ENCODE results near the gene SEC22C. TPM values are rescaled to one million over a fixed set of nuclear protein-coding genes. Genes with fewer than 3 reads are reported as not detected.

Gene SEC22C
- total and polyA plus RNA-seq, 7 donors: 8.4 to 89.2 (median 48.5) TPM

DNA sequence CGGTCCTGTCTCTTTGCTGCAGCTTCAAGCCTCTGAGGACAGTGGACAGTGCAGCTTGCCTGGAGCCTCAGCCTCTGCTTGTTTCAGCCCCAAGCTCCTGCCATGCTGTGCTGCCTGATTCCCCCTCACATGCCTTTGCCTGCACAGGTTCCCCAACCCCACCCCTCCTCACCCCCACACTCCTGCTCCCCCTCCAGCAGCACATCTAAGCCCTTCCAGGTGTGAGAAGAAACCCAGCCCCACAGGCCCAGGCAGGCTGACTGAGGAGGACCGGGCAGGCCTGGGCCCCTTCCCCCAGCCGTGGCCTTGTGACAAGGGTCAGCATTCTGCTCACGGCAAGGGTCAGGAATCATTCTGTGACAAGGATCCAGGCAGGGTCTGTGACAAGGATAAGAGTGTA lies 56.6 kb downstream of the SEC22C start:
- Histone ChIP-seq H3K9me3 (no peaks in the 10 kb centered on the region), H3K4me3 (no peak overlapping the region), H3K4me1 (no peaks in the 10 kb centered on the region), H3K27me3 (no peaks in the 10 kb centered on the region), H3K27ac (no peak overlapping the region), H3K36me3 (no peaks in the 10 kb centered on the region)
- intact Hi-C loops (cut with DNase I): no loop called here
- TF ChIP-seq, protein P1, sequence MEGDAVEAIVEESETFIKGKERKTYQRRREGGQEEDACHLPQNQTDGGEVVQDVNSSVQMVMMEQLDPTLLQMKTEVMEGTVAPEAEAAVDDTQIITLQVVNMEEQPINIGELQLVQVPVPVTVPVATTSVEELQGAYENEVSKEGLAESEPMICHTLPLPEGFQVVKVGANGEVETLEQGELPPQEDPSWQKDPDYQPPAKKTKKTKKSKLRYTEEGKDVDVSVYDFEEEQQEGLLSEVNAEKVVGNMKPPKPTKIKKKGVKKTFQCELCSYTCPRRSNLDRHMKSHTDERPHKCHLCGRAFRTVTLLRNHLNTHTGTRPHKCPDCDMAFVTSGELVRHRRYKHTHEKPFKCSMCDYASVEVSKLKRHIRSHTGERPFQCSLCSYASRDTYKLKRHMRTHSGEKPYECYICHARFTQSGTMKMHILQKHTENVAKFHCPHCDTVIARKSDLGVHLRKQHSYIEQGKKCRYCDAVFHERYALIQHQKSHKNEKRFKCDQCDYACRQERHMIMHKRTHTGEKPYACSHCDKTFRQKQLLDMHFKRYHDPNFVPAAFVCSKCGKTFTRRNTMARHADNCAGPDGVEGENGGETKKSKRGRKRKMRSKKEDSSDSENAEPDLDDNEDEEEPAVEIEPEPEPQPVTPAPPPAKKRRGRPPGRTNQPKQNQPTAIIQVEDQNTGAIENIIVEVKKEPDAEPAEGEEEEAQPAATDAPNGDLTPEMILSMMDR (IDR thresholded peaks at IDR 0.05): no peak
- no peak for TF ChIP-seq EP300 (IDR thresholded peaks at IDR 0.05)
- 87 to 94% methylated on average over 4 of the region's 4 CpGs for WGBS, 2 donors
- DNase-seq: no peak

DNA sequence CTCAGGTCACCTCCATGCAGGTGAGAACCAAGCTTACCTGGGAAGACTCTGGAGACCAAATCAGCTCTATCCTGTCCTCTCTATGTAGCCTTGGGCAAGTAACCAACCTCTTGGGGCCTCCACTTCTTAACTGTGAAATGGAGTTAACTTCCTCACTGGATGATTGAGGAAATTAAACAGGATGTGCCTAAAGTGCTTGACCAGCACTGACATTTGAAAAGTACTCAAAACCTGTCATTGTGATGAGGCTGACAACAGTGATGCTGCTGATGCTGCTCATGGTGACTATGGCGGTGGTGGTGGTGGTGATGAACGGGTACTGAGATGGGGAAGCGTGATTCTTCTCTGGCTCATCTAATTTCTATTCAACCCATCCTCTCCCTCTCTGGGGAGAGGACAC lies 57.0 kb downstream of the SEC22C start:
- TF ChIP-seq POLR2AphosphoS5 (IDR thresholded peaks at IDR 0.05): no peak
- TF ChIP-seq, protein P1 (IDR thresholded peaks at IDR 0.05): no peak
- TF ChIP-seq EP300 (IDR thresholded peaks at IDR 0.05): no peak
- TF ChIP-seq POLR2A (IDR thresholded peaks at IDR 0.05): no peak

DNA sequence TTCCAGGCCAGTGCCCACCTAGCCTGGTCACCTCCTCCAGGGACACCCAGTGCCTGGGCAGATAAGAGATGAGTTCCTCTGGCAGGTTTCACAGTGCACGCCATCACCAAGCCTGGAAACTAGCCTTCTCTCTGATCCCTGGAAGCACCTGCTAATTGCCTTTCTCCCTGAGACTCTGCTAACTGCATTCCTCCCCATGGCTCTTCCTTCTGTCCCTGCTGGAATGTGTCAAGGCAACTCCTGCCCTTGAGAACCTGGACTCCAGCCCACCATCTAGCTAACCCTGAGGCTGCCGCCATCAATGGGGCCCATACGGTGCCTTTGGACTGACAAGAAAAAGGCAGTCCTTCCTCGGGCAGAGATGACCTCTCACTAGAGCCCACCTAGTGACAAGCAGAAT lies 60.9 kb downstream of the SEC22C start:
- Histone ChIP-seq H3K9me3 (no peaks in the 10 kb centered on the region), H3K27me3 (no peaks in the 10 kb centered on the region), H3K27ac (no peak overlapping the region), H3K4me3 (no peak overlapping the region), H3K36me3 (no peaks in the 10 kb centered on the region), H3K4me1 (no peaks in the 10 kb centered on the region)
- WGBS, 2 donors: 92 to 94% methylated on average over 4 of the region's 4 CpGs
- DNase-seq: no peak
- intact Hi-C loops (cut with DNase I): no loop called here
- TF ChIP-seq EP300 (IDR thresholded peaks at IDR 0.05): no peak
- TF ChIP-seq POLR2A (IDR thresholded peaks at IDR 0.05): no peak

More for the DNA sequence above, 57.0 kb downstream of the SEC22C start:
- Histone ChIP-seq H3K4me1 (no peaks in the 10 kb centered on the region), H3K4me3 (no peak overlapping the region), H3K27ac (no peak overlapping the region), H3K36me3 (no peaks in the 10 kb centered on the region), H3K9me3 (no peaks in the 10 kb centered on the region), H3K27me3 (no peaks in the 10 kb centered on the region)
- 94 to 95% methylated on average over 3 of the region's 3 CpGs for whole genome bisulfite sequencing, 2 donors
- intact Hi-C loops (cut with DNase I): no loop called here
- no peak for DNase-seq

DNA sequence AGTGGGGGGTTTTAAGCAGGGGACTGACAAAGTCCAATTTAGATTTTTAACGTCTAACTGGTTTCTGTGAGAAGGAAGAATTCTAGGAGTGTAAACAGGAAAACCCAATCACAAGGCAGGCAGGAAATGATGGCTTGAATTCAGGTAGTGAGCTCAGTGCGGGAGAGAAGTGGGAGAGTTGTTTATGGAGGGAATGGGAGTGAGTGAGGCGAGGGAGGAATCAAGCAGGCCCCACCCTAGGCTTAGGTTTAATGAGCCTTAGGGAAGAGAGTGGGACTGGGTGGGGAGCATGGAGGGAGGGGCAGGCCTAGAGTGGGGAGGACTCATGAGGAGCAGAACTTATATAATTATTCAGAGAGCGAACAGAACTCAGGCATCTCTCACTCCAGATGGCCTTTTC lies 61.4 kb downstream of the SEC22C start:
- Histone ChIP-seq H3K27ac (no peak overlapping the region), H3K4me3 (no peak overlapping the region), H3K27me3 (no peaks in the 10 kb centered on the region), H3K36me3 (no peaks in the 10 kb centered on the region), H3K9me3 (no peaks in the 10 kb centered on the region), H3K4me1 (no peaks in the 10 kb centered on the region)
- TF ChIP-seq POLR2A (IDR thresholded peaks at IDR 0.05) (no peak), POLR2AphosphoS5 (IDR thresholded peaks at IDR 0.05) (no peak), EP300 (IDR thresholded peaks at IDR 0.05) (no peak)
- intact Hi-C loops (cut with DNase I): no loop called here
- 21 to 46% methylated on average over 4 of the region's 4 CpGs for WGBS, 2 donors
- DNase-seq: no peak

DNA sequence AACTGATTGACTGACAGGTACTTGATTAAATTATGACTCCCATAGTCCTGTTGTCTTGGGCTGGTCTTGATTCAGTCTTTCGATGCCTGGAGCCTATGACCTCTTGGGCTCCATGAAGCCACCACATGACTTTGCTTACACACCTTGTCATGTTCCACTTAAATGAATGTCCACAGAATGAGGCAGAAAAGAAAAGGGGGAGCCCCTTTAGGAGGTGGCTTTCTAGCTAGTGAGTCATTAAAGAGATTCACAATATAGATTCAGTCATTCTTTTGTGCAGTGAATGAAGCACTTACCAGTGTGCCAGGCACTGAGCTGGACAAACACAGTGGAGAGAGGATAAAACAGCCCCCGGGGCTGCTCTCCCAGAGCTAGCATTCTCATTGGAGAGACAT lies 62.2 kb downstream of the SEC22C start:
- 64 to 82% methylated on average over 2 of the region's 2 CpGs for WGBS, 2 donors
- no peak for DNase-seq
- H3K4me1 ChIP-seq: no peaks in the 10 kb centered on the region
- no peak overlapping the region for H3K27ac ChIP-seq
- no peaks in the 10 kb centered on the region for H3K27me3 ChIP-seq
- H3K9me3 ChIP-seq: no peaks in the 10 kb centered on the region
- no peak overlapping the region for H3K4me3 ChIP-seq
- no peaks in the 10 kb centered on the region for H3K36me3 ChIP-seq
- no peak for TF ChIP-seq POLR2AphosphoS5 (IDR thresholded peaks at IDR 0.05)
- no peak for TF ChIP-seq POLR2A (IDR thresholded peaks at IDR 0.05)
- TF ChIP-seq, protein P1 (IDR thresholded peaks at IDR 0.05): no peak
- no peak for TF ChIP-seq EP300 (IDR thresholded peaks at IDR 0.05)
- intact Hi-C loops (cut with DNase I): no loop called here

DNA sequence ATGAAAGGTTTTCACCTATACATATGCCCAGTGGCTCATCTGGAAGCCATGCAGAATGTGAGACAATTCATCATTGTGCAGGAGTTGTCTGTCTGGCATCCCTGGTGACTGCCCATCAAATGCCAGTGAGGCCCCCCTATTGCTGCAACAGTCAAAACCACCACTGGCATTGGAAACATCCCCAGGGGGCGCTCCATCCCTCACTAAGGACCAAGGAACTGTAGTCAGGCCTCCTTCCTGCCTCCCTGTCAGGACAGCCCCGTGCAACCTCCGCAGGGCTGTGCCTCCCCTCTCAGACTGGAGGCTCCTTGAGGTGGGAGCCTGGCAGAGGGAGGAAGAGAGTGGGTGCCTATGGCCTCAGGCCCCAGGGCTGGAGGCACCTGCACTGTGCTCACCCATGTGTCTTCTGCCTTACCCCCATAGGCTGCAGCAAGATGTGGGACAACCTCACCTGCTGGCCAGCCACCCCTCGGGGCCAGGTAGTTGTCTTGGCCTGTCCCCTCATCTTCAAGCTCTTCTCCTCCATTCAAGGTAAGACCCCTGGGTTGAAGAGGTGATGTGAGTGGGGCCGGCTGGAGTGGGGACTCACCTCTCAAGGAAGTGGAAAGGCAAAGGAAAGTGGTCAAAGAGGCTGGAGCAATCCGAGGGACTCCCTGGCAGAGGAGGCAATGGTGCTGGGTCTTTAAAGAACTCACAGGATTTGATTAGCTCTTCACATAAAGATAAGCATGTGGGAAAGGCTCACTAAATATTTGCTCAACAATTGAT lies 62.8 kb downstream of the SEC22C start:
- no peak overlapping the region for H3K4me3 ChIP-seq
- intact Hi-C loops (cut with DNase I): no loop called here
- WGBS, 2 donors: 85 to 88% methylated on average over 6 of the region's 6 CpGs

More for the DNA sequence above, 62.8 kb downstream of the SEC22C start:
- Histone ChIP-seq H3K36me3 (no peaks in the 10 kb centered on the region), H3K4me1 (no peaks in the 10 kb centered on the region), H3K27me3 (no peaks in the 10 kb centered on the region), H3K9me3 (no peaks in the 10 kb centered on the region), H3K27ac (no peak overlapping the region)
- no peak for DNase-seq
- TF ChIP-seq, protein P1 (IDR thresholded peaks at IDR 0.05): no peak
